GM12878 (cell line): ENCODE measurements around the gene RHCE. TPM values are rescaled to one million over a fixed set of nuclear protein-coding genes. Genes with fewer than 3 reads are reported as not detected.

Source experiments
- ATAC-seq: fragments of 200-7000 bp; cut with Tn5 transposase; 3 replicates; pipeline ENCODE4 v1.9.1; 2020; ENCODE audit warnings: mild to moderate bottlenecking, moderate library complexity
- BruUV-seq: library from RNA; stranded (reverse); fragments of 400-500 nt; replicated peaks from 2 replicates; lab custom pipeline; 2021; lab: Mats Ljungman, UMichigan
- CTCF ChIA-PET: fragments of 300-600 bp; sonication (Branson Sonifier 250); formaldehyde crosslinking; extraction: SDS; loops from one replicate; lab custom pipeline; 2021; ENCODE audit warnings: inconsistent platforms; lab: Yijun Ruan, JAX
- POLR2A ChIA-PET: fragments of 350-600 bp; formaldehyde crosslinking; extraction: SDS; loops from one replicate; lab custom pipeline; 2021; ENCODE audit warnings: inconsistent platforms; lab: Charles Lee
- RAD21 ChIA-PET: fragments of 300-600 bp; sonication (Branson Sonifier 250); formaldehyde crosslinking; loops from one replicate; lab custom pipeline; 2023; ENCODE audit warnings: antibody characterized with exemption; ENCODE audit not compliant: unreplicated experiment; lab: Charles Lee
- SMC1A ChIA-PET: fragments of 300-600 bp; sonication (Branson Sonifier 250); formaldehyde crosslinking; loops from one replicate; lab custom pipeline; 2023; ENCODE audit not compliant: unreplicated experiment, uncharacterized antibody; lab: Charles Lee
- DNase-seq: peaks from one replicate; pipeline ENCODE4 v3.0.0-alpha.2; 2011; ENCODE audit warnings: low read depth, low spot score
- FAIRE-seq: peaks from 3 replicates; lab custom pipeline; 2011; peaks lifted over from hg19 to GRCh38; lab: Jason Lieb, UNC
- H2AFZ ChIP-seq: 2 replicates; pipeline ENCODE4 v1.6.0; 2011; ENCODE audit warnings: low read depth, low read length, control low read depth; ENCODE audit not compliant: control insufficient read depth
- H3K27ac ChIP-seq: 2 replicates; pipeline ENCODE4 v1.5.1; 2011; ENCODE audit warnings: control low read depth; ENCODE audit not compliant: control insufficient read depth, insufficient read depth
- H3K27me3 ChIP-seq, 2 experiments: replicated peaks in 1 of 2; 2 replicates each; pipeline versions ENCODE4 v1.6.0 to v1.6.1; 2011; ENCODE audit warnings: low read length in 1 of 2; ENCODE audit not compliant: control insufficient read depth in 2 of 2, insufficient read depth in 2 of 2
- H3K36me3 ChIP-seq, 2 experiments: 2 replicates each; pipeline ENCODE4 v1.5.1; 2011; ENCODE audit warnings: low read length in 1 of 2; ENCODE audit not compliant: control insufficient read depth in 2 of 2, insufficient read depth in 2 of 2
- H3K4me1 ChIP-seq: 2 replicates; pipeline ENCODE4 v1.6.1; 2011; ENCODE audit warnings: mild to moderate bottlenecking, low read length, moderate library complexity, mixed read lengths; ENCODE audit not compliant: control insufficient read depth, insufficient read depth
- H3K4me2 ChIP-seq: 2 replicates; pipeline ENCODE4 v1.6.0; 2011; ENCODE audit warnings: control low read depth; ENCODE audit not compliant: control insufficient read depth, insufficient read depth
- H3K4me3 ChIP-seq: fragments of 200-600 bp; sonication (generic); 2 replicates; pipeline ENCODE4 v1.5.1; 2016
- H3K79me2 ChIP-seq: 2 replicates; pipeline ENCODE4 v1.6.0; 2011; ENCODE audit warnings: low read length; ENCODE audit not compliant: control insufficient read depth, insufficient read depth
- H3K9ac ChIP-seq: 2 replicates; pipeline ENCODE4 v1.8.0; 2011; ENCODE audit warnings: low read length, control low read depth, mixed read lengths; ENCODE audit not compliant: control insufficient read depth, insufficient read depth
- H3K9me3 ChIP-seq: replicated peaks from 3 replicates; pipeline ENCODE4 v1.5.1; 2011; ENCODE audit warnings: mild to moderate bottlenecking, low read length; ENCODE audit not compliant: control insufficient read depth, insufficient read depth
- H4K20me1 ChIP-seq: 2 replicates; pipeline ENCODE4 v1.6.0; 2011; ENCODE audit not compliant: control insufficient read depth, insufficient read depth
- BHLHE40 ChIP-seq, 2 experiments: fragments of 450-650 bp in 1 of 2; IDR thresholded peaks; 2 replicates each; pipeline ENCODE4 v1.6.1; 2011 to 2017; ENCODE audit warnings: low read depth in 2 of 2, borderline replicate concordance in 1 of 2, improper control_type of control experiment in 1 of 2, low read length in 1 of 2, mild to moderate bottlenecking in 1 of 2
- CBX5 ChIP-seq: sonication (generic); IDR thresholded peaks from 2 replicates; pipeline ENCODE4 v1.6.1; 2016; ENCODE audit warnings: low read depth, moderate library complexity, mild to moderate bottlenecking, inconsistent platforms
- CEBPB ChIP-seq, 2 experiments: fragments of 150-350 bp in 1 of 2; IDR thresholded peaks; 2 replicates each; pipeline ENCODE4 v1.6.1; 2012 to 2014; ENCODE audit warnings: low read depth in 2 of 2, low read length in 2 of 2, borderline replicate concordance in 1 of 2, inconsistent platforms in 1 of 2
- HDAC6 ChIP-seq: fragments of 200-600 bp; sonication (generic); IDR thresholded peaks from one replicate; pipeline ENCODE4 v1.8.0; 2017; ENCODE audit warnings: antibody characterized with exemption; ENCODE audit not compliant: unreplicated experiment
- NBN ChIP-seq: fragments of 450-650 bp; IDR thresholded peaks from 2 replicates; pipeline ENCODE4 v1.6.1; 2016
- POLR2AphosphoS2 ChIP-seq: IDR thresholded peaks from 2 replicates; pipeline ENCODE4 v1.6.1; 2011; ENCODE audit warnings: low read depth, mild to moderate bottlenecking, low read length, improper control_type of control experiment, moderate library complexity
- RAD21 ChIP-seq: IDR thresholded peaks from 2 replicates; pipeline ENCODE4 v1.6.1; 2011; ENCODE audit warnings: mild to moderate bottlenecking, low read depth, low read length, moderate library complexity; ENCODE audit not compliant: insufficient read depth
- RCOR1 ChIP-seq: conservative IDR thresholded peaks from 2 replicates; pipeline ENCODE4 v1.6.1; 2012; ENCODE audit warnings: low read depth, low read length, improper control_type of control experiment
- SIX5 ChIP-seq: IDR thresholded peaks from 2 replicates; pipeline ENCODE4 v1.6.1; 2011; ENCODE audit warnings: mild to moderate bottlenecking, low read depth, low read length, moderate library complexity; ENCODE audit not compliant: severe bottlenecking
- SMC3 ChIP-seq: IDR thresholded peaks from 2 replicates; pipeline ENCODE4 v1.6.1; 2011; ENCODE audit warnings: low read length, improper control_type of control experiment, borderline replicate concordance
- SP1 ChIP-seq: IDR thresholded peaks from one replicate; pipeline ENCODE4 v1.6.1; 2011; ENCODE audit warnings: low read depth, low read length
- ZBED1 ChIP-seq: IDR thresholded peaks from 2 replicates; pipeline ENCODE4 v1.6.1; 2016; ENCODE audit warnings: borderline replicate concordance
- ZNF622 ChIP-seq: fragments of 450-650 bp; IDR thresholded peaks from 2 replicates; pipeline ENCODE4 v1.6.1; 2017; ENCODE audit warnings: mild to moderate bottlenecking, inconsistent platforms
- ZZZ3 ChIP-seq: IDR thresholded peaks from 2 replicates; pipeline ENCODE4 v1.6.1; 2011; ENCODE audit warnings: low read depth; ENCODE audit not compliant: control insufficient read depth, insufficient read length
- WGBS: methylation state at CpG from one replicate; pipeline ENCODE4 v1.1.6; 2016; ENCODE audit warnings: low lambda C conversion rate; ENCODE audit not compliant: insufficient replicate concordance, insufficient coverage; ENCODE audit errors: missing lambda C conversion rate; 5-methylcytosine and 5-hydroxymethylcytosine counted together
- in situ Hi-C: fragments of 300-500 bp; cut with MboI; formaldehyde crosslinking; loops from 9 replicates; pipeline ENCODE4 v1.14.3; 2018; ENCODE audit warnings: mixed read lengths
- intact Hi-C: fragments of 100-400 bp; cut with micrococcal nuclease; formaldehyde crosslinking; loops from one replicate; pipeline ENCODE4 v1.14.2; 2022; ENCODE audit not compliant: unreplicated experiment
- polyA plus RNA-seq, 11 experiments: library from polyadenylated mRNA; depleted of rRNA in 4 of 11; unstranded in 6 of 11; stranded (reverse) in 5 of 11; fragments of >200 nt; fragmentation: Nextera tagmentation in 4 of 11; fragmentation: Illumina TruSeq in 1 of 11; extraction: Ambion mirVana in 4 of 11; extraction: Trizol in 1 of 11; gene quantifications; 1 replicate in 1 of 11; 2 replicates in 10 of 11; pipeline versions ENCODE4 v1.2.1 to v1.2.3, GENCODE V29; 2011 to 2016; ENCODE audit warnings: inconsistent platforms in 2 of 11, missing spikeins in 2 of 11, low read depth in 1 of 11
- total RNA-seq, 4 experiments: library from RNA; depleted of rRNA in 3 of 4; stranded (reverse); fragments of >200 nt in 3 of 4; fragmentation: Illumina TruSeq in 1 of 4; extraction: Trizol in 1 of 4; gene quantifications; 2 replicates each; pipeline versions ENCODE4 v1.2.1 to v1.2.3, GENCODE V29; 2013 to 2021
- TF ChIP-seq, protein P1 (sequence below): fragments of 450-650 bp; IDR thresholded peaks from 2 replicates; pipeline ENCODE4 v1.6.1; 2017; ENCODE audit warnings: mild to moderate bottlenecking, moderate library complexity
- TF ChIP-seq, protein P2 (sequence below), 3 experiments: IDR thresholded peaks in 2 of 3; conservative IDR thresholded peaks in 1 of 3; 2 replicates each; pipeline ENCODE4 v1.5.1; 2011; ENCODE audit warnings: low read depth in 3 of 3, low read length in 3 of 3, mild to moderate bottlenecking in 3 of 3, control low read depth in 2 of 3, moderate library complexity in 2 of 3, inconsistent platforms in 1 of 3, mixed read lengths in 1 of 3; ENCODE audit not compliant: control insufficient read depth in 2 of 3, insufficient read depth in 1 of 3; ENCODE audit errors: extremely low read depth in 1 of 3
- TF ChIP-seq, protein P3 (sequence below): IDR thresholded peaks from 2 replicates; pipeline ENCODE4 v1.6.1; 2012; ENCODE audit warnings: low read depth, low read length, improper control_type of control experiment

Gene RHCE
- total and polyA plus RNA-seq, 10 of the 15 experiments (the other 5 are each of a cell fraction or from before 2014, with no cell fraction given) = 0.06 to 0.41 (median 0.22) TPM; not detected in 2

DNA sequence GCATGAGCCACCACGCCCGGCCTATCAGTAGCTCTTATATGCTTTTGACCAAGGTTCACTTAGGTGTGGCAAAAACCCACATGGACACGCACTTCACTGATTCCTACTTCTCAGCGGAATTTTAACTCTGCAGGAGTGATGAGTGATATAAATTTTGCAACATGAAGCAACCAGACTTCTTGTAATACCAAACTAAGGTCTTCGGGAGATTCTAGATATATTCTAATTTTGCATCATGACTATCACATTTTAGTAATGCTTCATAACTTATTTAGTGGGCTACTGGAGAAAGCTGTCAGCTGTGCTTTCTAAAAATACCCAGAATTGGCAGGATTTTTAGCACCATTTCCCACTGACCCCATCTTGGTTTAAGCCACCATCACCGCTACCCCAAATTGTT, 27.8 kb downstream of the RHCE start:
- no peak for FAIRE-seq
- ChIA-PET POLR2A (interaction anchor here (0.6 to 0.7 kb wide), 2 partner anchors 105 to 922 kb away, joined by 3 to 8 read pairs; no protein-coding TSS in a partner anchor), RAD21 (no interaction called here), CTCF (no interaction called here)
- Histone ChIP-seq H3K27ac (no peak overlapping the region), H3K9ac (no peak overlapping the region), H3K27me3 (no peaks in the 10 kb centered on the region), H3K4me2 (no peak overlapping the region), H3K4me1 (no peaks in the 10 kb centered on the region), H3K4me3 (no peak overlapping the region)
- intact Hi-C loops = no loop called here
- ATAC-seq = no peak
- no peak for DNase-seq
- TF ChIP-seq SP1 = no peak
- TF ChIP-seq POLR2AphosphoS2 = no peak
- TF ChIP-seq, protein P1, sequence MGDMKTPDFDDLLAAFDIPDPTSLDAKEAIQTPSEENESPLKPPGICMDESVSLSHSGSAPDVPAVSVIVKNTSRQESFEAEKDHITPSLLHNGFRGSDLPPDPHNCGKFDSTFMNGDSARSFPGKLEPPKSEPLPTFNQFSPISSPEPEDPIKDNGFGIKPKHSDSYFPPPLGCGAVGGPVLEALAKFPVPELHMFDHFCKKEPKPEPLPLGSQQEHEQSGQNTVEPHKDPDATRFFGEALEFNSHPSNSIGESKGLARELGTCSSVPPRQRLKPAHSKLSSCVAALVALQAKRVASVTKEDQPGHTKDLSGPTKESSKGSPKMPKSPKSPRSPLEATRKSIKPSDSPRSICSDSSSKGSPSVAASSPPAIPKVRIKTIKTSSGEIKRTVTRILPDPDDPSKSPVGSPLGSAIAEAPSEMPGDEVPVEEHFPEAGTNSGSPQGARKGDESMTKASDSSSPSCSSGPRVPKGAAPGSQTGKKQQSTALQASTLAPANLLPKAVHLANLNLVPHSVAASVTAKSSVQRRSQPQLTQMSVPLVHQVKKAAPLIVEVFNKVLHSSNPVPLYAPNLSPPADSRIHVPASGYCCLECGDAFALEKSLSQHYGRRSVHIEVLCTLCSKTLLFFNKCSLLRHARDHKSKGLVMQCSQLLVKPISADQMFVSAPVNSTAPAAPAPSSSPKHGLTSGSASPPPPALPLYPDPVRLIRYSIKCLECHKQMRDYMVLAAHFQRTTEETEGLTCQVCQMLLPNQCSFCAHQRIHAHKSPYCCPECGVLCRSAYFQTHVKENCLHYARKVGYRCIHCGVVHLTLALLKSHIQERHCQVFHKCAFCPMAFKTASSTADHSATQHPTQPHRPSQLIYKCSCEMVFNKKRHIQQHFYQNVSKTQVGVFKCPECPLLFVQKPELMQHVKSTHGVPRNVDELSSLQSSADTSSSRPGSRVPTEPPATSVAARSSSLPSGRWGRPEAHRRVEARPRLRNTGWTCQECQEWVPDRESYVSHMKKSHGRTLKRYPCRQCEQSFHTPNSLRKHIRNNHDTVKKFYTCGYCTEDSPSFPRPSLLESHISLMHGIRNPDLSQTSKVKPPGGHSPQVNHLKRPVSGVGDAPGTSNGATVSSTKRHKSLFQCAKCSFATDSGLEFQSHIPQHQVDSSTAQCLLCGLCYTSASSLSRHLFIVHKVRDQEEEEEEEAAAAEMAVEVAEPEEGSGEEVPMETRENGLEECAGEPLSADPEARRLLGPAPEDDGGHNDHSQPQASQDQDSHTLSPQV = no peak
- no peak for TF ChIP-seq NBN
- TF ChIP-seq SMC3 = no peak
- no peak for TF ChIP-seq BHLHE40 (IDR thresholded peaks at IDR 0.05; ENCODE audit: borderline replicate concordance in 1 of 2, low read depth in 2 of 2, low read length in 1 of 2)
- TF ChIP-seq ZNF622 = no peak
- no peak for TF ChIP-seq ZBED1
- no peak for TF ChIP-seq HDAC6
- TF ChIP-seq CBX5 = no peak
- TF ChIP-seq SIX5 = no peak
- TF ChIP-seq, protein P2, sequence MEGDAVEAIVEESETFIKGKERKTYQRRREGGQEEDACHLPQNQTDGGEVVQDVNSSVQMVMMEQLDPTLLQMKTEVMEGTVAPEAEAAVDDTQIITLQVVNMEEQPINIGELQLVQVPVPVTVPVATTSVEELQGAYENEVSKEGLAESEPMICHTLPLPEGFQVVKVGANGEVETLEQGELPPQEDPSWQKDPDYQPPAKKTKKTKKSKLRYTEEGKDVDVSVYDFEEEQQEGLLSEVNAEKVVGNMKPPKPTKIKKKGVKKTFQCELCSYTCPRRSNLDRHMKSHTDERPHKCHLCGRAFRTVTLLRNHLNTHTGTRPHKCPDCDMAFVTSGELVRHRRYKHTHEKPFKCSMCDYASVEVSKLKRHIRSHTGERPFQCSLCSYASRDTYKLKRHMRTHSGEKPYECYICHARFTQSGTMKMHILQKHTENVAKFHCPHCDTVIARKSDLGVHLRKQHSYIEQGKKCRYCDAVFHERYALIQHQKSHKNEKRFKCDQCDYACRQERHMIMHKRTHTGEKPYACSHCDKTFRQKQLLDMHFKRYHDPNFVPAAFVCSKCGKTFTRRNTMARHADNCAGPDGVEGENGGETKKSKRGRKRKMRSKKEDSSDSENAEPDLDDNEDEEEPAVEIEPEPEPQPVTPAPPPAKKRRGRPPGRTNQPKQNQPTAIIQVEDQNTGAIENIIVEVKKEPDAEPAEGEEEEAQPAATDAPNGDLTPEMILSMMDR (IDR thresholded peaks at IDR 0.05 in 2 of 3, conservative IDR thresholded peaks at IDR 0.05 in 1 of 3; ENCODE audit: control insufficient read depth in 2 of 3, extremely low read depth in 1 of 3, insufficient read depth in 1 of 3, low read depth in 3 of 3, low read length in 3 of 3) = no peak
- TF ChIP-seq, protein P3, sequence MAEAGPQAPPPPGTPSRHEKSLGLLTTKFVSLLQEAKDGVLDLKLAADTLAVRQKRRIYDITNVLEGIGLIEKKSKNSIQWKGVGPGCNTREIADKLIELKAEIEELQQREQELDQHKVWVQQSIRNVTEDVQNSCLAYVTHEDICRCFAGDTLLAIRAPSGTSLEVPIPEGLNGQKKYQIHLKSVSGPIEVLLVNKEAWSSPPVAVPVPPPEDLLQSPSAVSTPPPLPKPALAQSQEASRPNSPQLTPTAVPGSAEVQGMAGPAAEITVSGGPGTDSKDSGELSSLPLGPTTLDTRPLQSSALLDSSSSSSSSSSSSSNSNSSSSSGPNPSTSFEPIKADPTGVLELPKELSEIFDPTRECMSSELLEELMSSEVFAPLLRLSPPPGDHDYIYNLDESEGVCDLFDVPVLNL = no peak
- TF ChIP-seq ZZZ3 = no peak
- TF ChIP-seq CEBPB (IDR thresholded peaks at IDR 0.05; ENCODE audit: borderline replicate concordance in 1 of 2, low read depth in 2 of 2, low read length in 2 of 2) = no peak
- TF ChIP-seq RCOR1 = no peak
- TF ChIP-seq RAD21 = no peak
- TF ChIP-seq, all 136 proteins: peak for 0
- no peaks in the 10 kb centered on the region for H3K79me2 ChIP-seq
- SMC1A ChIA-PET = no interaction called here
- in situ Hi-C loops = no loop called here
- H2AFZ ChIP-seq = no peak overlapping the region
- WGBS = 75% methylated on average over 6 of the region's 6 CpGs
- no peaks in the 10 kb centered on the region for H4K20me1 ChIP-seq
- no peaks in the 10 kb centered on the region for H3K36me3 ChIP-seq
- H3K9me3 ChIP-seq = no peaks in the 10 kb centered on the region
- no TSS peak for BruUV-seq
